Astrocyte (in vitro differentiated cells and primary cell): ENCODE results near the gene AQP12B. TPM values are rescaled to one million over a fixed set of nuclear protein-coding genes. Genes with fewer than 3 reads are reported as not detected.

Experiments used
- DNase-seq: peaks from one replicate; pipeline ENCODE4 v3.0.0-alpha.2; 2010; ENCODE audit warnings: low read depth
- FAIRE-seq: peaks from 2 replicates; lab custom pipeline; 2011; peaks lifted over from hg19 to GRCh38; lab: Jason Lieb, UNC
- H2AFZ ChIP-seq: 2 replicates; pipeline ENCODE4 v1.6.0; 2012; ENCODE audit warnings: low read depth, low read length, inconsistent platforms
- H3K27ac ChIP-seq: 2 replicates; pipeline ENCODE4 v1.5.1; 2011; ENCODE audit warnings: low read depth, low read length, inconsistent platforms
- H3K27me3 ChIP-seq: 2 replicates; pipeline ENCODE4 v1.6.0; 2011; ENCODE audit warnings: low read length, inconsistent platforms; ENCODE audit not compliant: insufficient read depth
- H3K36me3 ChIP-seq: 2 replicates; pipeline ENCODE4 v1.5.1; 2011; ENCODE audit warnings: low read length, inconsistent platforms; ENCODE audit not compliant: insufficient read depth
- H3K4me1 ChIP-seq: 2 replicates; pipeline ENCODE4 v1.5.1; 2011; ENCODE audit warnings: low read length, inconsistent platforms; ENCODE audit not compliant: insufficient read depth
- H3K4me2 ChIP-seq: 2 replicates; pipeline ENCODE4 v1.6.0; 2012; ENCODE audit warnings: low read length, inconsistent platforms
- H3K4me3 ChIP-seq: 2 replicates; pipeline ENCODE4 v1.5.1; 2011; ENCODE audit warnings: low read depth, mild to moderate bottlenecking, low read length, inconsistent platforms; ENCODE audit not compliant: insufficient read depth
- H3K79me2 ChIP-seq: 2 replicates; pipeline ENCODE4 v1.6.0; 2012; ENCODE audit warnings: mild to moderate bottlenecking, low read length, inconsistent platforms; ENCODE audit not compliant: insufficient read depth
- H3K9ac ChIP-seq: 2 replicates; pipeline ENCODE4 v1.6.0; 2012; ENCODE audit warnings: mild to moderate bottlenecking, low read length, inconsistent platforms
- H3K9me3 ChIP-seq: 2 replicates; pipeline ENCODE4 v1.5.1; 2012; ENCODE audit warnings: low read depth, mild to moderate bottlenecking, low read length, inconsistent platforms; ENCODE audit not compliant: insufficient read depth
- H4K20me1 ChIP-seq: 2 replicates; pipeline ENCODE4 v1.6.0; 2012; ENCODE audit warnings: low read length, inconsistent platforms; ENCODE audit not compliant: insufficient read depth
- H3K27ac Mint-ChIP-seq: one replicate; pipeline ENCODE4 v1.8.0; 2021; ENCODE audit warnings: mild to moderate bottlenecking, mixed read lengths; ENCODE audit not compliant: unreplicated experiment
- H3K27me3 Mint-ChIP-seq: one replicate; pipeline ENCODE4 v1.8.0; 2021; ENCODE audit warnings: low read depth, mixed read lengths; ENCODE audit not compliant: unreplicated experiment
- H3K36me3 Mint-ChIP-seq: one replicate; pipeline ENCODE4 v1.8.0; 2021; ENCODE audit warnings: low read depth, mixed read lengths; ENCODE audit not compliant: unreplicated experiment
- H3K4me1 Mint-ChIP-seq: one replicate; pipeline ENCODE4 v1.8.0; 2021; ENCODE audit warnings: low read depth, mixed read lengths; ENCODE audit not compliant: unreplicated experiment
- H3K4me3 Mint-ChIP-seq: one replicate; pipeline ENCODE4 v1.8.0; 2021; ENCODE audit warnings: mild to moderate bottlenecking, moderate library complexity, mixed read lengths; ENCODE audit not compliant: unreplicated experiment
- H3K9me3 Mint-ChIP-seq: one replicate; pipeline ENCODE4 v1.8.0; 2021; ENCODE audit warnings: mild to moderate bottlenecking, mixed read lengths; ENCODE audit not compliant: unreplicated experiment
- CTCF ChIP-seq: IDR thresholded peaks from 2 replicates; pipeline ENCODE4 v1.5.1; 2011; ENCODE audit warnings: low read depth, mild to moderate bottlenecking, inconsistent platforms, low read length, moderate library complexity; ENCODE audit not compliant: insufficient read depth
- EZH2 ChIP-seq: IDR thresholded peaks from 2 replicates; pipeline ENCODE4 v1.6.1; 2012; ENCODE audit warnings: mild to moderate bottlenecking, low read length, inconsistent platforms; ENCODE audit not compliant: insufficient read depth
- total RNA-seq: library from RNA; stranded (reverse); gene quantifications from 2 replicates; pipeline ENCODE4 v1.2.1, GENCODE V29; 2021

The AQP12B gene
- total RNA-seq, 1 donor from 2014 or later: not detected

- Mint-ChIP-seq H3K27ac (no peak overlapping the region), H3K27me3 (peaks cover 44% of the 10 kb centered on the region), H3K4me1 (no peaks in the 10 kb centered on the region), H3K36me3 (no peaks in the 10 kb centered on the region), H3K9me3 (peaks cover 2% of the 10 kb centered on the region), H3K4me3 (no peak overlapping the region)
- Histone ChIP-seq H3K9me3 (no peaks in the 10 kb centered on the region), H3K79me2 (no peaks in the 10 kb centered on the region), H3K36me3 (no peaks in the 10 kb centered on the region), H4K20me1 (no peaks in the 10 kb centered on the region), H3K27ac (no peak overlapping the region), H3K9ac (no peak overlapping the region), H3K4me3 (no peak overlapping the region), H3K27me3 (peaks cover 15% of the 10 kb centered on the region), H2AFZ (no peak overlapping the region), H3K4me1 (no peaks in the 10 kb centered on the region), H3K4me2 (no peak overlapping the region)
- no peak for FAIRE-seq
- no peak for DNase-seq
- TF ChIP-seq EZH2: no peak
- no peak for TF ChIP-seq CTCF
Measured at GRCh38 chr2:240643811-240644150, 38.9 kb downstream of the AQP12B start.

- Mint-ChIP-seq H3K27me3 (peaks cover 44% of the 10 kb centered on the region), H3K4me1 (no peaks in the 10 kb centered on the region), H3K4me3 (no peak overlapping the region), H3K27ac (no peak overlapping the region), H3K9me3 (peaks cover 3% of the 10 kb centered on the region), H3K36me3 (no peaks in the 10 kb centered on the region)
- DNase-seq (no peak), FAIRE-seq (no peak)
- Histone ChIP-seq H2AFZ (no peak overlapping the region), H3K36me3 (no peaks in the 10 kb centered on the region), H3K27me3 (peaks cover 14% of the 10 kb centered on the region), H3K4me2 (no peak overlapping the region), H3K9ac (no peak overlapping the region), H3K27ac (no peak overlapping the region), H4K20me1 (no peaks in the 10 kb centered on the region), H3K4me3 (no peak overlapping the region), H3K9me3 (no peaks in the 10 kb centered on the region), H3K4me1 (no peaks in the 10 kb centered on the region), H3K79me2 (no peaks in the 10 kb centered on the region)
- no peak for TF ChIP-seq CTCF
- TF ChIP-seq EZH2: no peak
Measured at GRCh38 chr2:240643093-240643810, 39.4 kb downstream of the AQP12B start.

- H3K4me3 ChIP-seq: no peak overlapping the region
- H2AFZ ChIP-seq: no peak overlapping the region
- TF ChIP-seq EZH2 (no peak), CTCF (no peak)
- H4K20me1 ChIP-seq: no peaks in the 10 kb centered on the region
- no peaks in the 10 kb centered on the region for H3K4me1 Mint-ChIP-seq
- peaks cover 3% of the 10 kb centered on the region for H3K9me3 Mint-ChIP-seq
- H3K36me3 ChIP-seq: no peaks in the 10 kb centered on the region
- no peaks in the 10 kb centered on the region for H3K9me3 ChIP-seq
- no peaks in the 10 kb centered on the region for H3K4me1 ChIP-seq
- no peak overlapping the region for H3K27ac Mint-ChIP-seq
- H3K27me3 ChIP-seq: peaks cover 12% of the 10 kb centered on the region
- FAIRE-seq (no peak), DNase-seq (no peak)
- no peaks in the 10 kb centered on the region for H3K36me3 Mint-ChIP-seq
- H3K79me2 ChIP-seq: no peaks in the 10 kb centered on the region
- no peak overlapping the region for H3K4me3 Mint-ChIP-seq
- no peak overlapping the region for H3K9ac ChIP-seq
- H3K27me3 Mint-ChIP-seq: peaks cover 44% of the 10 kb centered on the region
- no peak overlapping the region for H3K4me2 ChIP-seq
- H3K27ac ChIP-seq: no peak overlapping the region
Measured at GRCh38 chr2:240642806-240643092, 39.9 kb downstream of the AQP12B start.
